HFF-Myc (cell line): Measurements from ENCODE around the gene HOXC12.

Experiments
- DNase-seq: peaks from one replicate; pipeline ENCODE4 v3.0.0-alpha.2; 2011; ENCODE audit warnings: low read depth; ENCODE audit errors: extremely low read depth
- H3K4me3 ChIP-seq: replicated peaks from 2 replicates; pipeline ENCODE4 v1.5.1; 2011; ENCODE audit warnings: low read depth, mild to moderate bottlenecking, control low read depth, low read length
- CTCF ChIP-seq: IDR thresholded peaks from 2 replicates; pipeline ENCODE4 v1.5.1; 2012; ENCODE audit warnings: mild to moderate bottlenecking, low read depth, low read length, control low read depth; ENCODE audit errors: missing control alignments

Gene HOXC12, protein sequence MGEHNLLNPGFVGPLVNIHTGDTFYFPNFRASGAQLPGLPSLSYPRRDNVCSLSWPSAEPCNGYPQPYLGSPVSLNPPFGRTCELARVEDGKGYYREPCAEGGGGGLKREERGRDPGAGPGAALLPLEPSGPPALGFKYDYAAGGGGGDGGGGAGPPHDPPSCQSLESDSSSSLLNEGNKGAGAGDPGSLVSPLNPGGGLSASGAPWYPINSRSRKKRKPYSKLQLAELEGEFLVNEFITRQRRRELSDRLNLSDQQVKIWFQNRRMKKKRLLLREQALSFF

DNA sequence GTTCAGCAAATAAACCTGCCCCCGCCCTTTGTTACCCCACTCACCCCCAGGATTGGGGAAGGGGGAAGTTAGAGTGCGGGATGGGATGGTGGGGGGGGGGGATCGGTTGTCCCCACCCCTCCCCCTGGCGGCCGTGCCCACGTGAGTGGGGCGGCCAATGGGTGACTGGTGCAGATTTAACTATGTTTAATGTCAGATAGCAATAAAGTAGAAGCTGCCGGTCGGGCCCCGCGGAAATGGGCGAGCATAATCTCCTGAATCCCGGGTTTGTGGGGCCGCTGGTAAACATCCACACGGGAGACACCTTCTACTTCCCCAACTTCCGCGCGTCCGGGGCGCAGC lies at the start of gene HOXC12:
TSS of gene HOXC12 (plus strand) at position 210 of the 342 bp plus-strand sequence. CDS start at position 237, 27 bp downstream.
- no peak for TF ChIP-seq CTCF
- no peak for DNase-seq
- no peak within 1 kb of the TSS for H3K4me3 ChIP-seq

GRCh38 chr12:53907103-53907502 lies 47.6 kb upstream of the HOXC12 start:
- no peak for DNase-seq
- TF ChIP-seq CTCF = no peak
- H3K4me3 ChIP-seq = no peak overlapping the region

DNA sequence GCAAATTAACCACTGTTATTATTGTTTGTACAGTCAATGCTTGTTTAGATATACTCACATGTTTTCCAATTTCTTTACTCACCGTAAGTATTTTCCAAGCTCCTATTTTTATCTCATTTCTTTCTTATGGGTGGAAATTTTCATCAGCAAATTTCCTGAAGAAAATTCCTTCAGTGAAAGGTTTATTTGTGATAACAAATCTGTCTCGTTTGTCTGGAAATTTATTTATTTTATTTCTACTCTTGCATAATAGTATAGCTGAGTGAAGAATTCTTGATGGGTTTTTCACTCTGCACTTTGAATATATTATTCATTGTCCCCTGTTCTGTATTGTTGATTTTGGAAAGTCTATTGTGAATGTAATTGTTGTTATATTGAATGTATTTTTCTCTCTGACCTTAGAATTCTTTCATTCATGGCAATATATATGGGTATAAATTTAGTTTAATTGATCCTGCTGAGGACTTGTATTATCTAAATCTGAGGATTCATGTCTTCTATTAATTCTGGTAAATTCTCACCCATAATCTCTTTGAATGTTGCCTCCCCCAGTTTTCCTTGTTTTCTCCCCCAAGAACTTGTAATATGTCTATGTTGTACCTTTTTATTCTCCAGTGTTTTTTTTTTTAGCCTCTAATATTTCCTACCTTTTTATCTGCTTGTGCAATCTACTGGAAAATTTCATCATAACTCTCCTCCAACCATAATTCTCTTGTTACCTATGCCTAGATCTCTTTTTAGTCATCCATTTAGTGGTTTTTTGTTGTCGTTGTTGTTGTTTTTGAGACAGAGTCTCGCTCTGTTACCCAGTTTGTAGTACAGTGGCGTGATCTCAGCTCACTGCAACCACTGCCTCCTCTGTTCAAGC lies 37.7 kb upstream of the HOXC12 start:
- no peak for TF ChIP-seq CTCF
- no peak overlapping the region for H3K4me3 ChIP-seq
- DNase-seq = no peak

DNA sequence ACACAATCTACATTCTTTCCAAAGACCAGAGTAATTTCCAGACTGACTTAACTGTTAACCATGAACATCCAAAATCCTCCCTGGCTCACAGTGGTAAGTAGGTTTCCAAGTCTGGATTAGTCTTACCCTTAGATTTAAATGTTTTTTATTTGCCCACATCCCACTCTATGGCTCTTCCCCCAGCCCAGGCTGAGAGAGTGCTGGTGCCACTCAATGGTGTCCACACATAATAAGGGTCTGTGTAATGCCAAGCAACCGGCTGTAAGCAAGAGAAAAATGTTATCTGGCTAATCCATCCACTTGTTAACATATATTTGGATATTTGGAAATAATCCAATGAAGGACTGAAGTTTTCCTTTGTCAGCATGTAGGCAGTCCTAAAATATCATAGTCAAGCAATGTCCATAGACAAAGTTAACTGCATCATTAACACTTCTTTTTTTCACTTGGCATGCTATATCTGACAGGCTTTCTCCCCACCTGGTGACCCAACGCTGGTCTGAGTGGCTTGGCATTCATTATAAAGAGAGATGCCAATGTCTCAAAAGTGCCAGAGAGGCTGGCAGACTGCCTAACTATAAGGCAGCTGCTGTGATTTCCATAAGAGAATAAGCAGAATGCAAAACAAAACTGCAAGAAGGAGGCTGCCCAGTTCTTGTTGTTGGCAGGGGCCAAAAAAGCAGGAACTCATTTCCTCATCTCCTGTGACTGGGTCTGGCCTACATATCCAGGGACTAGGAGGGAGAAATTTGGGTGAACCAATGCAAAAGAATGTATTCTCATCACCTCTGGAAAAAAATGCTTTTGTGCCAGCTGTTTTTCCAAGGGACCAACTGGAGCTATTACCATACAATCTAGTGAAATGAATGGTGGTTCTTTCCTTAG lies 29.9 kb upstream of the HOXC12 start:
- no peak for TF ChIP-seq CTCF
- H3K4me3 ChIP-seq = no peak overlapping the region
- DNase-seq = no peak

GRCh38 chr12:53927220-53928029 lies 27.3 kb upstream of the HOXC12 start:
- no peak for DNase-seq
- TF ChIP-seq CTCF = no peak

More at GRCh38 chr12:53927220-53928029, 27.3 kb upstream of the HOXC12 start:
- no peak overlapping the region for H3K4me3 ChIP-seq
